T-helper 2 cell (primary cell): Measurements from ENCODE around the gene OR8B3.

Experiments
- DNase-seq, 5 experiments: peaks; one replicate each; pipeline versions ENCODE4 v3.0.0 to v3.0.0-alpha.2; 2012 to 2022

OR8B3 gene

DNA sequence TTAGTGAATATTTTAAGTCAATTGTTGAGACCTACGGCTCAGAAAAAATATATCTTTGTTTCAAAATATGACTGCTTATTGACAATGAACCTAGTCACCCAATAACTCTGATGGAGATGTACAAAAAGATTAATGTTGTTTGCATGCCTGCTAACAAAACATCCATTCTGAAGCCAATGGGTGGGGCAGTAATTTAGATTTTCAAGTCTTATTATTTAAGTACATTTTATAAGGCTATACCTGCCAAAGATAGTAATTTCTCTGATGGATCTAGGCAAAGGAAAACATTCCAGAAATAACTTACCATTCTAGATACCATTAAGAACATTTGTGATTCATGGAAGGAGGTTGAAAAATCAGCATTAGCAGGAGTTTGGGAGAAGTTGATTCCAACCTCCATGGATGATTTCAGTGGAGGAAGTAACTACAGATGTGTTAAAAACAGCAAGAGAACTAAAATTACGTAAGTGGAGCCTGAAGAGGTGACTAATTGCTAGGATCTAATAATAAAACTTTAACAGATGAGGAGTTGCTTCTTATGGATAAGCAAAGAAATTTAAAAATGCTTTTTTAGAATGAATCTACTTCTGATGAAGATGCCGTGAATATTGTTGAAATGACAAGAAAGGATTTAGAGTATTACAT lies 52.4 kb downstream of the OR8B3 start:
- DNase-seq = no peak
